A549 (cell line): ENCODE measurements around the gene AGRN.

Experiments
- BCL3 ChIP-seq: fragments of >200 bp; sonication (Bioruptor Twin); formaldehyde crosslinking; IDR thresholded peaks from 3 replicates; pipeline ENCODE4 v1.6.1; 2016
- CTCF ChIP-seq: fragments of >200 bp; sonication (Bioruptor Twin); formaldehyde crosslinking; IDR thresholded peaks from 3 replicates; pipeline ENCODE4 v1.5.1; 2016
- EP300 ChIP-seq, 2 experiments: fragments of >200 bp; sonication (Bioruptor Twin); formaldehyde crosslinking; IDR thresholded peaks; 2 replicates in 1 of 2; 3 replicates in 1 of 2; pipeline ENCODE4 v1.6.1; 2016 to 2017
- JUN ChIP-seq, 2 experiments: fragments of >200 bp; sonication (Bioruptor Twin); formaldehyde crosslinking; IDR thresholded peaks; 2 replicates in 1 of 2; 3 replicates in 1 of 2; pipeline ENCODE4 v1.6.1; 2016 to 2017
- NR3C1 ChIP-seq: fragments of >200 bp; sonication (Bioruptor Twin); formaldehyde crosslinking; IDR thresholded peaks from 3 replicates; pipeline ENCODE4 v1.6.1; 2017
- POLR2A ChIP-seq: IDR thresholded peaks from 2 replicates; pipeline ENCODE4 v1.6.1; 2012; ENCODE audit warnings: mild to moderate bottlenecking, low read length
- RAD21 ChIP-seq, 2 experiments: fragments of >200 bp in 1 of 2; sonication (Bioruptor Twin) in 1 of 2; formaldehyde crosslinking in 1 of 2; IDR thresholded peaks in 1 of 2; conservative IDR thresholded peaks in 1 of 2; 2 replicates in 1 of 2; 3 replicates in 1 of 2; pipeline ENCODE4 v1.6.1; 2012 to 2018; ENCODE audit warnings: inconsistent platforms in 1 of 2
- RFX5 ChIP-seq: fragments of 450-650 bp; IDR thresholded peaks from 2 replicates; pipeline ENCODE4 v1.7.1; 2014; ENCODE audit warnings: antibody characterized with exemption, mild to moderate bottlenecking, moderate library complexity
- TF ChIP-seq, protein P1 (sequence below): fragments of 200-600 bp; sonication (generic); IDR thresholded peaks from 2 replicates; pipeline ENCODE4 v1.6.1; 2016; ENCODE audit warnings: antibody characterized with exemption, mild to moderate bottlenecking, moderate library complexity

GRCh38 chr1:1025730-1026129 is 5.8 kb downstream of the AGRN start:
- TF ChIP-seq RAD21 (conservative IDR thresholded peaks at IDR 0.05 in 1 of 2, IDR thresholded peaks at IDR 0.05 in 1 of 2) (no peak), POLR2A (no peak), NR3C1 (no peak), CTCF (no peak), EP300 (IDR thresholded peaks at IDR 0.05) (no peak), JUN (IDR thresholded peaks at IDR 0.05) (no peak), RFX5 (no peak), BCL3 (no peak)
- TF ChIP-seq, protein P1, sequence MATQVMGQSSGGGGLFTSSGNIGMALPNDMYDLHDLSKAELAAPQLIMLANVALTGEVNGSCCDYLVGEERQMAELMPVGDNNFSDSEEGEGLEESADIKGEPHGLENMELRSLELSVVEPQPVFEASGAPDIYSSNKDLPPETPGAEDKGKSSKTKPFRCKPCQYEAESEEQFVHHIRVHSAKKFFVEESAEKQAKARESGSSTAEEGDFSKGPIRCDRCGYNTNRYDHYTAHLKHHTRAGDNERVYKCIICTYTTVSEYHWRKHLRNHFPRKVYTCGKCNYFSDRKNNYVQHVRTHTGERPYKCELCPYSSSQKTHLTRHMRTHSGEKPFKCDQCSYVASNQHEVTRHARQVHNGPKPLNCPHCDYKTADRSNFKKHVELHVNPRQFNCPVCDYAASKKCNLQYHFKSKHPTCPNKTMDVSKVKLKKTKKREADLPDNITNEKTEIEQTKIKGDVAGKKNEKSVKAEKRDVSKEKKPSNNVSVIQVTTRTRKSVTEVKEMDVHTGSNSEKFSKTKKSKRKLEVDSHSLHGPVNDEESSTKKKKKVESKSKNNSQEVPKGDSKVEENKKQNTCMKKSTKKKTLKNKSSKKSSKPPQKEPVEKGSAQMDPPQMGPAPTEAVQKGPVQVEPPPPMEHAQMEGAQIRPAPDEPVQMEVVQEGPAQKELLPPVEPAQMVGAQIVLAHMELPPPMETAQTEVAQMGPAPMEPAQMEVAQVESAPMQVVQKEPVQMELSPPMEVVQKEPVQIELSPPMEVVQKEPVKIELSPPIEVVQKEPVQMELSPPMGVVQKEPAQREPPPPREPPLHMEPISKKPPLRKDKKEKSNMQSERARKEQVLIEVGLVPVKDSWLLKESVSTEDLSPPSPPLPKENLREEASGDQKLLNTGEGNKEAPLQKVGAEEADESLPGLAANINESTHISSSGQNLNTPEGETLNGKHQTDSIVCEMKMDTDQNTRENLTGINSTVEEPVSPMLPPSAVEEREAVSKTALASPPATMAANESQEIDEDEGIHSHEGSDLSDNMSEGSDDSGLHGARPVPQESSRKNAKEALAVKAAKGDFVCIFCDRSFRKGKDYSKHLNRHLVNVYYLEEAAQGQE: no peak
